GM21423 (cell line): ENCODE results near the gene AFF1.
"Not testable (repeated sequence)": the region's sequence is repeated elsewhere in the genome, so short reads cannot be mapped to it uniquely, and the experiment has no call there.

Experiments used
- ATAC-seq: cut with Tn5 transposase; IDR thresholded peaks from one replicate; pipeline ENCODE4 v1.9.1; 2021; ENCODE audit warnings: mild to moderate bottlenecking, moderate library complexity; ENCODE audit not compliant: unreplicated experiment

AFF1 gene

GRCh38 chr4:86975927-86976326, 41.1 kb downstream of the AFF1 start:
- no peak for ATAC-seq

DNA sequence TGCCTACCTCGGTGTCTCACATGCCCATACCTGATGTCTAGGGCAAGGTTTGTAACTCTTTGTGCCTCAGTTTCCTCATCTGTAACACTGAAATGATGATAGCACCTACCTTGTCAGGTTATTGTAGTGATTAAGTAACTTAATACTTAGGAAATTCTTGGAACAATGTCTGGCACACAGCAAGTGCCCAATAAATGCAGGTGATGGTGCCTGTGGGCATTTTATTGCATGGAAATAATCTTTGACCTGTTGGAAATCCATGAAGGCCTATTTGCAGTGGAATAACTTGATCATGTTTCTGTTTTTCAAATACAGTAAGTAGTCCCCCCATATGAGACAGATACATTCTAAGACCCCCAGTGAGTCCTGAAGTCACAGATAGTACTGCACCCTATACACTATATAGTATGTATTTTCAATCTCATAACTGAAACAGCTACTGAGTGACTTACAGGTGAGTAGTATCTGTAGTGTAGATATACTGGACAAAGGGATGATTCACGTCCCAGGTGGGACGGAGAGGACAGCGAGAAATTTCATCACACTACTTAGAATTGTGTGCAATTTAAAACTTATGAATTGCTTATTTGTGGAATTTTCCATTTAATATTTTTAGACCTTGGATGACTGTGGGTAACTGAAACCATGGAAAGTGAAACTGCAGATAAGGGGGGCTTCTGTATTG, 42.1 kb downstream of the AFF1 start:
- ATAC-seq = no peak

- peak; percentile 85 for ATAC-seq
Observed at GRCh38 chr4:86977621-86978184, 42.9 kb downstream of the AFF1 start.

DNA sequence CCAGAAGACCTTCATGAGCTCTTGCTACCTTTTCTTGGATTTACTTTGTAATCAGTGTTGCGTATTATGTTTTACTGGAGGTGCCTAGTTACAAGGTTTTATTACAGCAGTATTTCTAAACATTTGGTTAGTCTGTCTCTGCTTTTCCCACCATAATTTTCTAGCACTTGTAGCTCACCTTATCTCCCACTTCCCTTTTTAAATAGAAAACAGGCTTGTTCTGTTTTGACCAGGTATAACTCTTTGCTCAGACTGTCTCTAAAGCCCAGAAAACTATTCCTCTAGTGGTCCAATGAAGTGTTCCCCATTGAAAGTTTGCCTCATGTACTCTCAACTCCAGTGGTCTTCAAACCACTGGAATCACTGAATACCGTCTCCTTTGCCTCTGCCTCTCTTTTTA, 43.9 kb downstream of the AFF1 start:
- no peak for ATAC-seq

DNA sequence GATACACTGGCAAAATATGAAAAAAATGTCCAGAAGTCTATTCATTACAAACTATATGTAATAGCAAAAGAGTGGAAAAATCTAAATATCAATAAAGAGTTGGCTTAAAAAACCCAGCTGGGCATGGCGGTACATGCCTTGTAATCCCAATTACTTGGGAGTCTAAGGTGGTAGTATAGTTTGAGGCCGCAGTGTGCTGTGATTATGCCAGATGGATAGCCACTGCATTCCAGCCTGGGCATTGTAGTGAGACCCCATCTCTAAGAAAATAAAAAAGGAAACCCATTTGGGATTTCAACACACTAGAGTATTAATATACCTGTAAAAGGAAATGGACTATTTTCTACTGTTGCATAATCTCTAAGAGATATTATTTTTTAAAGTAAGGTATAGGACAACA, 45.4 kb downstream of the AFF1 start:
- ATAC-seq = no peak

DNA sequence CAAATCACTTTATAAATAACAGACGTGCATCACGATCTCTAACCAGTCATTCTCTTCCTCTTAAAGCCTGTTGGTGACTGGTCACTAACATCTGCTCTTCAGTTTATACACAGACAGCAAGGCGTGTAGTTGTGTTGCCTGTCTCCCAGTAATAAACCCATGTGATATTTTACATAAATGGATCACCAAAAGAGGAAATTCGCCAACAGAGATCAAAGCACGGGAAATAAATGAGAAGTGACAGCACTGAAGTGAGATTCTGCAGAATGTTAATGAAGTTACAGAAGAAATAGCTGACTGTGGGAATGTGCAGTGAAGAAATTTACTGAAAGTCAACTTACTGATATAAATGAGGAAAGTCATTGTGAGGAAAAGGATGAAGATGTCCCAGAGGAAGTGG, 47.0 kb downstream of the AFF1 start:
- peak; percentile 37 for ATAC-seq

DNA sequence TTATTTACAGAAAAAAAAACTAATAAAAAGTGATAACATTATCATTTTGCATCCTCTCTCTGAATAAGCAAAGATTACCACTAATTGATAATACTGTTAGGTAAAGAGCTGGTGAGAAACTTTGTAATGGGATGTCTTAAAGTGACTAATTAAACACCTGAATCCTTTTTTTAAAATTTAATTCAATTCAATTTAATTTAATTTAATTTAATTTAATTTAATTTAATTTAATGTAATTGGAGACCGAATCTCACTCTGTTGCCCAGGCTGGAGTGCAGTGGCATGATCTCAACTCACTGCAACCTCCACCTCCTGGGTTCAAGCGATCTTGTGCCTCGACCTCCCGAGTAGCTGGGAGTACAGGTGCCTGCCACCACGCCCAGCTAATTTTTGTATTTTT, 51.0 kb downstream of the AFF1 start:
- not testable (repeated sequence) for ATAC-seq

GRCh38 chr4:86989658-86990057, 54.8 kb downstream of the AFF1 start:
- not testable (repeated sequence) for ATAC-seq

- ATAC-seq = no peak
Observed at GRCh38 chr4:86990510-86990909, 55.7 kb downstream of the AFF1 start.

- ATAC-seq = no peak
Observed at GRCh38 chr4:86991994-86992393, 57.2 kb downstream of the AFF1 start.

- no peak for ATAC-seq
Observed at GRCh38 chr4:86993909-86994681, 59.3 kb downstream of the AFF1 start.

DNA sequence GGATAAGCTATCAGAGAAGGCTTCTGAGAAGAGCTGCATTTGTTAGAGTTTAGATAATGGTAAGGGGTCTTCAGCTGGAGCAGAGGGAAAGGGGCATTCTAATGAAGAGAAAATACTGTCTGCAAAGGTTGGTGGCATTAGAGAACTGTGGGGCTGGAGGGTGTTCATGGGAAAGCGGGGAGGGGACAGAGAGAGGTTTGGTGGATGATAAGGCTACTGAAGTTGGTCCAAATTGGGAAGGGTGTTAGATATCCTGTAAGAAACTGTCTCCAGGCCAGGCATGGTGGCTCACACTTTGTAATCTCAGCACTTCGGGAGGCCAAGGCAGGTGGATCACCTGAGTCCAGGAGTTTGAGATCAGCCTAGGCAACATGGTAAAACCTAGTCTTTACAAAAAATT, 59.9 kb downstream of the AFF1 start:
- ATAC-seq = no peak

DNA sequence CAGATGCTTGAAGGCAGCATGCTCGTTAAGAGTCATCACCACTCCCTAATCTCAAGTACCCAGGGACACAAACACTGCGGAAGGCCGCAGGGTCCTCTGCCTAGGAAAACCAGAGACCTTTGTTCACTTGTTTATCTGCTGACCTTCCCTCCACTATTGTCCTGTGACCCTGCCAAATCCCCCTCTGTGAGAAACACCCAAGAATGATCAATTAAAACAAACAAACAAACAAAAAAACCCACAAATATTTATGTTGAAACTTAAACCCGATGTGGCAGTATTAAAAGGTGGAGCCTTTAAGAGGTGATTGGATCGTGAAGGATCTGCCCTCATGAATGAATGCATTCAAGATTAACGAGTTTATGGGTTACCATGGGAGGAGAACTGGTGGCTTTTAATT, 61.7 kb downstream of the AFF1 start:
- not testable (repeated sequence) for ATAC-seq

- ATAC-seq = no peak
Observed at GRCh38 chr4:86999136-86999643, 64.4 kb downstream of the AFF1 start.

DNA sequence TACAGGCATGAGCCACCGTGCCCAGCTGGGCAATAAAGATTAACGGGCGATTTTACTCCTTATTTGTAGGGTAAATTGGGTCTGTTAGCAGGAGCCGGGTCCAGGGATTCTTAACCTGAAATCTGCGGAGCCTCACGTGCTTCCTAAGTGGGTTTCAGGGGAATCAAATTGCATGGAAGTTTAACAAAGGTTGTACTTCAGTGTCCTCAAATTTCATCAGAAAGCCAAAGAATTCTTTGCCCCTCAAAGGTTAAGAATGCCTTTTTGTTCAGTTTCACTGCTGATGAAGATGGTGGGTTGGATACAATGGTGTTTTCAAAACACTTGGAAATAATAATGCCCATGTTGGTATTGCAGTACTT, 67.9 kb downstream of the AFF1 start:
- no peak for ATAC-seq

GRCh38 chr4:87003266-87003665, 68.5 kb downstream of the AFF1 start:
- ATAC-seq = no peak

GRCh38 chr4:87005369-87005689, 70.5 kb downstream of the AFF1 start:
- no peak for ATAC-seq

- peak; percentile 21 for ATAC-seq
Observed at GRCh38 chr4:87005690-87006425, 71.0 kb downstream of the AFF1 start.

DNA sequence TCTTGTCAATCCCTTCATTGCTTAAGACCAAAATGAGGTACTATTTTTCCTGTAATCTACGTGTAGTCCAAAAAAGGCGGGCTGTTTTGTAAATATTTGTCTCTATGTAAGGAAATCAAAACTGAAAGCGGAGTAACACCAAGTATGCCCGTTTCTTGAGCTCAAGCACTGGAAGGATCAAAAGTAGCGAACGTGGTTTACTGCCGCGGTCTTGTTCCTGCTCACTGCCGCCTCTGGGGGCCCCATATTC, 71.5 kb downstream of the AFF1 start:
- peak; percentile 53 for ATAC-seq

- peak; percentile 71 for ATAC-seq
Observed at GRCh38 chr4:87006676-87007527, 72.1 kb downstream of the AFF1 start.
